MV-4-11 (cell line): ENCODE measurements around the gene SYP.

Experiments used
- DNase-seq: peaks from one replicate; lab custom pipeline; 2025; lab: John Stamatoyannopoulos, UW

SYP gene

DNA sequence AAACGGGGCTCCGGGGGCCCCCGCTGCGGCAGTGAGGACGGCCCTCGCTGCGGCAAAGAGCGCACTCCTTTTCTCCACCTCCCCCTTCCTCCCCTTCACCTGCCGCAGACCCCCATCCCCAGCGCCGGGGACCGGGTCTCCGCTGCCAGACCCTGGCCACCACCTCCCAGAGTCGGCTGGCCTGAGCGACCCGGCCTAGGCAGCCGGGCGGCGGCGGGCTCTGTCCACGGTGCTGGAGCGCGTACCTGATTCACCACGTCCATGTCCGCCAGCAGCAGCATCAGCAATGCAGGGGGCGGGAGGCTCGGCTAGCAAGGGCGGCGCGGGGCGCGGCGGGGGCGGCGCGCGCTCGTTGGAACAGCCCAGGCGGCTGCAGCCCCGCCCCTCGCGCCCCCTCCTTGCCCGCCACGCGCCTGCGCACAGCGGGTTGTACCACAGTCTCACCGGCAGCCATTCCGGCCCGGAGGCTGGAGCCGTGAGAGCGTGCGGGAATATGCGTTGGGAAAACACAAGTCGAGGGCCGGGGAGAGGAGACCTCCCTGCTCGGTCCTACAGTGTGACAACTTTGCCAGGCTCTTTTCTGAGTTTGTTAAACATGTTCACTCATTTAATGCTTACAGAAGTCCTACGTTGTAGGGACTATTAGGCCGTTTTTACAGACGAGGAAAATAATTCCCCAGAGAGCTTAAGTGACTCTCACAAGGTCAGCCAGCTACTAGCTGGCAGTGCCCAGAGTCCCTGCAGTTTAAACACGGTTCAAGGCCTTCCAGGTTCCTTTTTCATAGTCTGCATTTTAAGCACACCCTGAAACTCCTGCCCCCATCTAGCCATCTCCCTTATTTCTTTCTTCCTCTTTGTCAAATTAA is at the start of gene SYP:
Gene SYP (minus strand): TSS at position 288 of the 866 bp plus-strand sequence. CDS start 7 bp downstream, at position 281.
- DNase-seq, result peak; percentile 70

DNA sequence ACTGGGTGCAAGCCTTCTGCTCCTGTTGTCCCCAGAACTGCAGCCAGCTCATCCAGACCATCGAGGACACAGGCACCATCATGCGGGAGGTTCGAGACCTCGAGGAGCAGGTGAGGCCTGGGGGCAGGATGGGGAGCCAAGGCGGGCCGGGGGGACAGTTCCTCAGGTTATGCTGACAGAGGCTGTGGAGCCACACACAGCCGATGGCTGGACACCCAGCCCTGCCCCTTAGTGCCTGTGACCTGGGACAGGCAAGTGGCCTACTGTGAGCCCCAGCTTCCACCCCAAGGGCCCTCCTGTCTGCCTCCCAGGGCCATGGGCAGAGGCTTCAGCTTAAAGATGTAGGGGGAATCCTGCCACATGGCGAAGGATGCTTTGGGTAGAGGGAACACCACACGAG is 49.6 kb upstream of the SYP start:
- no peak for DNase-seq

DNA sequence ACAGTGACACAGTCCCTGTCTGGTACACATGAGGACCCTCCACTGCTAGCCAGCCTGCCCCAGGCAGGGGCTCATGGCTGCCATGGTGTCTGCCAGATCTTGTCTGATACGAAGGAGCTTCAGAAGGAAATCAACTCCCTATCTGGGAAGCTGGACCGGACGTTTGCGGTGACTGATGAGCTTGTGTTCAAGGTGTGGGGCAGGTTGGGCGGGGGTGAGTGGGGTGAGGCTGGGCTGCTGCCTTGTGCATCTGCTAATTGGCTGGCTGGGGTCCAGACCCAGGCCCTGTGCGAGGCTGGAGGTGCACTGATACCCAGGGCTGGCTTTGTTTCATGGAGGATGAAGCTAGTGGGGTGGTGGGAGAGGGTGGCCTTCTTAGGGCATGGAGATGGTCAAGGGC is 49.1 kb upstream of the SYP start:
- no peak for DNase-seq

DNA sequence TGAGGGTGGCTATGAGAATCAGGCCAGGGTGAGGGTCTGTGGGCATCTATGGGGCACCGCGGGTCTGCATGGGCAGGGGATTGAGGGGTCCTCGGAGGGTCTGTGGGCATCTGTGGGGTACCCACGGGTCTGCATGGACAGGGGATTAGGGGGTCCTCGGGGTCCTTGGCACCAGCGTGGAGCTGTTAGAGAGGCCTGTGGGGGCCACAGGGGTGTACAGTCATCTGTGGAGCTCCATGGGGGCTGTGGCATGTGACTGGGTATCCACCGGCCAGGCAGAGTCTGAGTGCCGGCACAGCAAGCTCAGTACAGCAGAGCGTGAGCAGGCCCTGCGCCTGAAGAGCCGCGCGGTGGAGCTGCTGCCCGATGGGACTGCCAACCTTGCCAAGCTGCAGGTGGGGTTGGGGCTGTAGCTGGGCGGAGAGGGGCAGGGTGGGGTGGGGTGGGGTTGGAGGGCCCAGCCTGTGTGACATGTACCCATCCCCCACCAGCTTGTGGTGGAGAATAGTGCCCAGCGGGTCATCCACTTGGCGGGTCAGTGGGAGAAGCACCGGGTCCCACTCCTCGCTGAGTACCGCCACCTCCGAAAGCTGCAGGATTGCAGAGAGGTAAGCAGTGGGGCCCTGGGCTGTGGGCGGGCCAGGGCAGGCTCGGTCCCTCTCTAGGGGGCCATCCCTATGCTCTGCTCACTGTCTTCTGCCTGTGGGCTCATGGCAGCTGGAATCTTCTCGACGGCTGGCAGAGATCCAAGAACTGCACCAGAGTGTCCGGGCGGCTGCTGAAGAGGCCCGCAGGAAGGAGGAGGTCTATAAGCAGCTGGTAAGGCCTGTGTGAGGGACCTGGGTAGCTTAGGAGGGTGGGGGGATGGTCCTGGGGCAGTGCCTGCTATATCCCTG is 48.2 kb upstream of the SYP start:
- no peak for DNase-seq

DNA sequence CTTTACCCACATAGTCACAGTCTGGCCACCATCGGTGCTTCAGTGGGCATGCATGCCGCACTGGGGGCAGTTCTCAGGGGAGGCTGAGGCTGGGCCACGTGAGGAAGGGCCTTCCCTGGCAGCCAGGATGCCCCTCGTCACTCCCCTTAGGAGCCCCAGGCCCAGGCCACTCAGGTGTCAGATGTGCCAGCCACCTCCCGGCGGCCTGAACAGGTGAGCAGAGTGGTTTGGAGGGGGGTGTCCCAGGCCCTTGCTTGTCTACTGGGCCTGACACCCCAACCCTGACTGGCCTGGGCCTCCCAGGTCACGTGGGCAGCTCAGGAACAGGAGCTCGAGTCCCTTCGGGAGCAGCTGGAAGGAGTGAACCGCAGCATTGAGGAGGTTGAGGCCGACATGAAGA is 47.4 kb upstream of the SYP start:
- DNase-seq, result no peak

DNA sequence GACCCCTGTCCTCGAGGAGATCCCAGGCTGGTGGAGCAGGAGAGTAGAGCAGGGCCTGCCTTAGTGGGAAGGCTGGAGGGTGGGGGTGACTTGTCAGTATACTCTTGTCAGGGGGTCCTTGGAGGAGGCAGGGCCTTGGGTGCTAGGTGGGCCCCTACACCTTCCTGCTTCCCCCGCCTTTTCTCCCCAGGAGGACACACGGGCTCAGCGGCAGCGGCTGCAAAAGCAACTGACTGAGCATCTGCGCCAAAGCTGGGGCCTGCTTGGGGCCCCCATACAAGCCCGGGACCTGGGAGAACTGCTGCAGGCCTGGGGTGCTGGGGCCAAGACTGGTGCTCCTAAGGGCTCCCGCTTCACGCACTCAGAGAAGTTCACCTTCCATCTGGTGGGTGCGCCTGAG is 46.5 kb upstream of the SYP start:
- no peak for DNase-seq

DNA sequence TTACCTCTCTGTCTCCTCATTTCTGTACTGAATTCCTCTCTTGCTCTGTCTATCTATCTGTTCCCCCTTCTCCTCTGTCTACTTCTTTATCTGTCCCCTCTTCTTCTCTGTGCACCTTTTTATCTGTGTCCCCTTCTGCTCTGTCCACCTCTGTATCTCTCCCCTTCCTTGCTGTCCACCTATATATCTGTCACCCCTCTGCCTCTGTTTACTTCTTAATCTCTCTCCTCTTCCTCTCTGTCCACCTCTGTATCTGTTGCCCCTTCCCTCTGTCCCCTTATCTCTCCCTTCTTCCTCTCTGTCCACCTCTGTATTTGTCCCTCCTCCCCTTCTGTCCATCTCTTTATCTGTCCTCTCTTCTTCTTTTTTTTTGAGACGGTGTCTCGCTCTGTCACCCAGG is 44.2 kb upstream of the SYP start:
- no peak for DNase-seq

DNA sequence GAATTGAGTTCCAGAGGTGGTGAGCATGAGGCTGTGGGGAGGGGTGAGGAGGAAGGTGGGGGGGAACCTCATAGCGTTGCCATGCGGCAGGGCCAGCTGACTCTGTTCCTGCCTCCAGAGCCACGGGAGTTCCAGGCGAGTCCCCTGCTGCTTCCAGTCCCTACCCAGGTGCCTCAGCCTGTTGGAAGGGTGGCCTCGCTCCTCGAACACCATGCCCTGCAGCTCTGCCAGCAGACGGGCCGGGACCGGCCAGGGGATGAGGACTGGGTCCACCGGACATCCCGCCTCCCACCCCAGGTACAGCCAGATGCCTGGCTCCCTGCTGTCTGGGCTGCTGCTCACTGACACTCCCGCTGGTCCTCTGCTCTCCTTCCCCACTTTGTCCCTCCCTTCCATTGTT is 43.2 kb upstream of the SYP start:
- DNase-seq, result no peak

DNA sequence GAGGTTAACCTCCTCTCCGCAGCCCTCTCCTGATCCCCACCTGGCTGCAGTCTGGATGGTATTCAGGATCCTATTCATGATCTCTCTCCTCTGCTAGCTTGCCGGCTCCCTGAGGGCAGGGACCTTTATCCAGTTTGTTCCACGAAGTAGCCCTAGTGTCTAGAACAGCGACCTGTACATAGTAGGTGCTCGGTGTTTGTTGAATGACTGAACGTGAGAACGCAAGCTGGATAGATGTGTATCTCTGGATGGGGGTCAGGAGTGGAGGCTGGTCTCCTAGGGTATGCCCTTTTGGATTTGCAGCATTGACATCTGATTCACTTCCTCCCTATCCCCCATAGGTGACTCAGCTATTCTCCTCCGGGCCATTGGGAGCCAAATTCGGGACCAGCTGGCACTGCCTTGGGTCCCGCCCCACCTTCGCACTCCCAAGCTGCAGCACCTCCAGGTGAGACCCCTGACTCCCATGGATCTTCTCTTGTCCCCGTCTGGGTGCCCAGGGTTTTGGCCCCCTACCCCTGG is 42.6 kb upstream of the SYP start:
- no peak for DNase-seq

DNA sequence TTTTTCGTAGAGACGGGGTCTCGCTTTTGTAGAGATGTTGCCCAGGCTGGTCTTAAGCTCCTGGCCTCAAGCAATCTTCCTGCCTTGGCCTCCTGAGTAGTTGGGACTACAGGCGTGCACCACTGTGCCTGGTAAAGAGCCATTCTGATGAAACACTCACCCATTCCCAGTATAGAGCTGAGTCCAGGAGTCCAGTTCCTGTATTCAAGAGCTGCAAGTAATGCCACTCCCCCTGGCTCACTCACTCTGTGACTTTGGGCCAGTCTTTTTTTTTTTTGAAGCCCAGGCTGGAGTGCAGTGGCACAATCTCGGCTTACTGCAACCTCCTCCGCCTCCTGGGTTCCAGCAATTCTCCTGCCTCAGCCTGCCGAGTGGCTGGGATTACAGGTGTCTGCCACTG is 38.7 kb upstream of the SYP start:
- no peak for DNase-seq

DNA sequence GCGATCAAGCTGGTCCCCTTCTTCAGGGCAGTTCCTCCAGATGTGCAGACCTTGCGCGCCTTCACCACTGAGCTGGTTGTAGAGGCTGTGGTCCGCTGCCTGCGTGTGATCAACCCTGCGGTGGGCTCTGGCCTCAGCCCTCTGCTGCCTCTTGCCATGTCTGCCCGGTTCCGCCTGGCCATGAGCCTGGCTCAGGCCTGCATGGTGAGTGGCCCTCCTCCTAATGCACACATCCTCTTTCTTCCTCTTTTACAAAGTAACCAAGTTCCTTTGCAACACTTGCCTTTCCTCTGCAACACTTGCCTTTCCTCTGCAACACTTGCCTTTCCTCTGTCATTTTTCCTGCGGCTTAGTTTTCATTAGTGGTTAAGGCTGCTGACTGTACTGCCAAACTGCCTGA is 37.1 kb upstream of the SYP start:
- DNase-seq, result peak; percentile 90

DNA sequence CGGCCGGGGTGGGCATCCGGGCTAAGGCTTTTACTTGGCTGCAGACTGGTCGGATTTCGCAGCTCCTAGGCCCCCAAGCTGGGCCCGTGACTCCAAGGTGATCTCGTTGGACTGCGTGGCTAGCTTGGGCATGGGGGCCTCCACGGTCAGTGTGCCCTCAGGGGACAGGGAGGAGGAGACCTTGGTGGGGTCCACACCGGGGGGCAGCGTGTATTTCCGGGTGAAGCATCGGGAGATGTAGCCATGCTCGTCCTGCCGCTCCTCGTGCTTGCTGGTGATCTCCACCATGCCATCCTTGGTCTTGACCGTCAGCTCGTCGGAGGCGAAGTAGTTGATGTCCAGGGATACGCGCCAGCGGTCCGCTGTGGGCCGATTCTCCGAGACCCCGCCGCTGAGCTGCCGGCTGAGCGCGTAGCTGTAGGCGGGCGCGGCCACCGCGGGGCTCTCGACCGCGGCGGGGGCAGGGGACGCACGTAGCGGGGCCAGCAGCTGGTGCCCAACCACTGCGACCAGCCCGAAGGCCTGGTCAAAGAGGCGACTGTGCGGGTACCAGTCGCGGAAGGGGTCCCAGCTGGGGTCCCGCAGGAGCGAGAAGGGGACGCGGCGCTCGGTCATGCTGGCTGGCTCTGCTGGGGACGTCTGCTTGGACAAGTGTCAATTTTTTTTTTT is 34.0 kb upstream of the SYP start:
- no peak for DNase-seq

DNA sequence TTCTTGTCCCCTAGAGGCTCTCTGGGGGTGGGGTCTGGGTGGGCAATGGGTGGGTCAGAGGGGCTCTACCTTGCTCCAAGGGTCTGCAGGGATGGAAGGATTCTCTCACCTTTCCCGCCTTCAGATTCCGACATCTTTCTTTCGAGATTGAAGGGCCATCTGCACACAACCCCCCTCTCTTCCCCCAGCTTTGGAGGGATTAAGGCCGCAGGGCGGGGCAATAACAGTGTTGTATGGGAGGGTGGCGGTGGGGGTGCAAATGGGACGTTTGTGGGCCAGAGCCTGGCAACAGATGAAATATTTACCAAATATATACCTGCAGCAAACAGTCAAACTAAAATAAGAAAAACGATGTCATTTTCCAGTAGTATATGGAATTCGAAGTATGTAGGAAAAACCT is 33.2 kb upstream of the SYP start, which contains the start of gene CACNA1F:
Gene CACNA1F (minus strand): TSS at position 165 of the 400 bp plus-strand sequence. CDS start 31 bp downstream, at position 134.
- DNase-seq, result no peak

DNA sequence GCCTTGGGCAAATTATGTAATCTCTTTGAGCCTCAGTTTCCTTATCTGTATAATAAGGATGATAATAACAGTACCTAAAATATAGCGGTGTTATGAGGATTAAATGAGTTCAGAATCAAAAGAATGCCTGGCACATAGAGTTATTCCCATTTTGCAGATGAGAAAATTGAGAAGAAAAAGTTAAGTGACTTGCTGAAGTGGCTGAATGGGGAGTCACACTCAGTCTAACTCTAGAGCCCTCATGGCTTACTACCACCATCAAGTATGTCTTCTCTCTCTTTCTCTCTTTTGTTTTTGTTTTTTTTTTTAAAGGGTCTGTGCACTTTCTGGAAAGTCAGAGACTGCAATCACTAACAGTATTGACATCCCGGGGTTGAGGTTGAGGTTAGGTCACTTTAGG is 32.5 kb upstream of the SYP start:
- no peak for DNase-seq

DNA sequence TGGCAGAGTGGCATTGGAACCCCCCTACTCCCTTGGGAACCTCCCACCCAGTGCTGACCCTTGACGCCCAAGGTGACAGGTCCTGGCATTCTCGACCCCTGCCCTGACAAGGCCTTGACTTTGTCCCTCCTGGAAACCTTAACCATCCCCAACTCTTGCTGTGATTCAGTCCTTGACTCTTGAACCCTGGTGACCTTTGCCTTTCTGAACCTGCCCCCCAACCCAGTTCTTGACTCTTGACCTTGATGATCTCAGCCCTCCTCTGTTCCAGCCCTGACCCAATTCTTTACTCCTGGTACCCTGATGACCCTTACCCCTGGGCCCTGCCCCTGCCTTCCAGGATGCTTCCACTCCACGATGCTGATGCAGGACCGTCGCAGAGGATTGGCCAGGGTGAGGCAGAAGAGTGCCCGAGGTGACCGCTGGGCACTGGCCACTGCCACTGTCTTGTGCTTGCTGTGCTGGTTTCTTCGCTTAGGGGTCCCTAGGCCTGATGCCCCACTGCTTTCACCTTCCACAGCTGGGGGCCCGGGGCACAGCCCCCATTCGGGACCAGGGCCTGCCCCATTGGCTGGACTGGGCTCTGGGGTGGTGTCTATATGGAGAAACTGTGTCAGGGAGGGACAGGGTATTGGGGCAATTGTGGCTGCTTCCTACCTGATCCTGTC is 31.5 kb upstream of the SYP start:
- DNase-seq, result no peak

DNA sequence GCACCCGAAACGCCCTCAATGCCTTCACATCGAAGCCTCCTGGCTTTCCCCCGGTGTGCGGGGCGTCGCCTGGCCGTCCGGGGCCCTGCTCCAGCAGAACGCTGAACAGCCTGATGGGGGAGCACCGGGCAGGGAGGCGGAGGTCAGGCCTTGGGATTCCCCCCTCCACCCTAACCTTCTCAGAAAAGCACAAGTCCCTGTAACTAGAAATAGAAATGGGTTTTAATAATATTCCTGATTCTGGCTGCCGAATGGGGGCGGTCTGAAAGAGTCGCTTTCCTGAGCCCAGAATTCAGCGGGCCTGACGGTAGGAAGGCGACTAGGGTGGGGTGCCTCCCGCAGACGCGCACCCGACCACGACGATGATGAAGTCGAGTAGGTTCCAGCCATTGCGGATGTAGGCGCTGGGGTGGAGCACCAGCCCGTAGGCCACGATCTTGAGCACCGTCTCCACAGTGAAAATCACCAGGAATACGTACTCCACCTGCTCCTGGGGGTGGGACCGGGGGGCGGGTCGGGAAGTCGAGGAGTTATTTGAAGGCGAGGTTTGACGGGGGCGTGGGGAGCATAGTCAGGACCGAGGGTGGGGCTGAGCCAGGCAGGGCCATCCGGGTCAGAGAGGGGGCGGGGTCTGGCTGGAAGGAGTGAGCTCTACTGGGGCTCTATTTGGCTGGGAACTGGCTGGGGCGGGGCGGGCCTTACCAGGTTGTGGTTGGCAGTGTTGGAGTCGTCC is 30.7 kb upstream of the SYP start:
- peak; percentile 10 for DNase-seq

DNA sequence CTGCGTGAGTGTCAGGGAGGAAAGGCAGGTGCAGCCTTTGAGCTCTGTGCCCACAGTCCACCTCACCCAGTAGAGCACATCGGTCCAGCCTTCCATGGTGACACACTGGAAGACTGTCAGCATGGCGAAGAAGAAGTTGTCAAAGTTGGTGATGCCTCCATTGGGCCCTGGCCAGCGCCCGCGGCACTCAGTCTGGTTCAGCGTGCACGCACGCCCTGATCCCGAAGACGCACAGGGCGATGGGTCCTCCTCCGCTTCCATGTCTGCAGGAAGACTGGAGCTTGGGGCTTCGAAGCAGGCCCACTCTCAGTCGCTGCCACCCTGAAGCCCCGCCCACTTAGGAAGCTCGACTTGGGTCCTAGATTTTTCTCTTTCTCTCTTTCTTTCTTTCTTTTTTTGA is 28.2 kb upstream of the SYP start:
- no peak for DNase-seq

DNA sequence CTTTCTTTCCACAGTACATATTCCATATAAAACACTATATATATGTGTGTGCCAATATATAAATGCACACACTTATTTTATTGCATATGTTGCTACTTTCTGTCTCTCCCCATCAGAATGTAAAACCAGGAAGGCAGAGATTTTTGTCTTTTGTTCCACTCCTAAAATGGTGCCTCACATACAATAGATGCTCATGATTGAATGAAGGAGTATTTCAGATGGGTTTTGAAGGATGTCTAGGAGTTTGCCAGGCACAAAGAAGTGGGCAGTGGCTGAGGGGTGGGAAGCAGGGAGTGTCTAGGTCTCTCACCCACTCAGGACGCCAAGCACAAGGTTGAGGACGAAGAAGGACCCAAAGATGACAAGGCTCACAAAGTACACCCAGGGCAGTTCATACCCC is 27.7 kb upstream of the SYP start:
- DNase-seq, result no peak

DNA sequence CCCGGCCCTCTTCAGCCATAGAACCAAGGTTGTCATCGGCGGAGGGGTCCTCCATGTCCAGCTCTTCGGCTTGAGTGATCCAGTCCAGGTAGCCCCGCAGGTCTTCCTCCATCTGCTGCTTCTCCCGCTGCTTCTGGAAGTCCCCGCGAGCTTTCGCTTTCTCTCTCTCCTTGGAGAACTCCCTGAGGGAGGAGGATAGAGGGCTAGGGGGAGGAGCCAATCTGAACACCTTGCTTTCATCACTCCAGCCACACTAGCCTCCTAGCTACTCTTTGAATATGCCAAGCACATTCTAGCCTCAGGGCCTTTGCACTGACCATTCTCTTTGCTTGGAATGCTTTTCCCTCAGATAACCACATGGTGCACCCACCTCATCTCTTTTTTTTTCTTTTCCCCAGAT is 27.0 kb upstream of the SYP start:
- DNase-seq, result no peak

DNA sequence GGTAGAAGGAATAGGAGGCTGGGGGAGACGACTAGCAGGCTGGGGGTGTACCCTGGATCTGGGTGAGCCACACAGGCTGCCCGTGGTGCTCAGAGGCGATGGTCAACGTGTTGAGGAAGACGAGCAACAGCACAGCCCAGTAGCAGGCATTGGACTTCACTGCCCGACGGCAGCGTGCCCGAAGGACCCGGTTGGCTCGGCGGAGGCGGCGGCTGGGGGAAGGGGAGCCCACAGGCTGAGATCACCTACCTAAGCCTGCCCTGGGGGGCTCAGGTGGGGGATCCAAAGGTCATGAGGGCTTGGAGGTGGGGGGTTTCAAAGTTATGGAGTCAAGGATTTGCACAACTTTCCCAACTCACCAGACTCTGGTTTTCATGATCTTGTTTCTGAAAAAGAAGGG is 25.9 kb upstream of the SYP start:
- DNase-seq, result no peak

DNA sequence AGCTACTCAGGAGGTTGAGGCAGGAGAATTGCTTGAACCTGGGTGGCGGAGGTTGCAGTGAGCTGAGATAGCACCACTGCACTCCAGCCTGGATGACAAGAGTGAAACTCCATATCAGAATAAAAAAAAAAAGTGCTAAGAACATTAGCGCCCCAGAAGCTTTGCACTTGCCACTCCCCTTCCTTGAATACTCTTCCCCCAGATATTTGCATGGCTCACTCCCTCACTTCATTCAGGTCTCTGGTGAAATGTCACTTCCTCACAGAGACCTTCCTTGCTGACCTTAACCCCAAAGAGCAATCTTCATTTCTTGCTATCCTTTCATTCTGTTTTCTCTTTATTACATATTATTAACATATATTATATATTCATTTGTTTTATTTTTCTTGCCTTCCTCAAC is 21.9 kb upstream of the SYP start:
- no peak for DNase-seq
